ENCODE results near the gene JAG2.
A peak's percentile ranks its signal among the peaks of the same experiment; 100 is the strongest.

JAG2 gene

GRCh38 chr14:105203701-105204100 lies 35.1 kb upstream of the JAG2 start:
- no peak for DNase-seq (ENCODE audit: low read depth in 2 of 2)

GRCh38 chr14:105203057-105203531 lies 34.5 kb upstream of the JAG2 start:
- DNase-seq (ENCODE audit: low read depth in 2 of 2), result peak; percentile 57 to 58

- peak in 1 of 2 donors; percentile 33 for DNase-seq (ENCODE audit: low read depth in 2 of 2)
These were observed 33.4 kb upstream of the JAG2 start for GRCh38 chr14:105201925-105202513.

GRCh38 chr14:105201156-105201924 lies 32.8 kb upstream of the JAG2 start:
- DNase-seq (ENCODE audit: low read depth in 2 of 2), result no peak

GRCh38 chr14:105200641-105201040 lies 32.1 kb upstream of the JAG2 start:
- DNase-seq (ENCODE audit: low read depth in 2 of 2), result no peak

- DNase-seq (ENCODE audit: low read depth in 2 of 2), result no peak
These were observed 31.5 kb upstream of the JAG2 start for GRCh38 chr14:105200074-105200473.

GRCh38 chr14:105199093-105199492 lies 30.5 kb upstream of the JAG2 start:
- no peak for DNase-seq (ENCODE audit: low read depth in 2 of 2)

GRCh38 chr14:105198588-105198987 lies 30.0 kb upstream of the JAG2 start:
- no peak for DNase-seq (ENCODE audit: low read depth in 2 of 2)

- no peak for DNase-seq (ENCODE audit: low read depth in 2 of 2)
These were observed 28.6 kb upstream of the JAG2 start for GRCh38 chr14:105197211-105197641.

GRCh38 chr14:105196265-105196960 lies 27.8 kb upstream of the JAG2 start:
- no peak for DNase-seq (ENCODE audit: low read depth in 2 of 2)

GRCh38 chr14:105195522-105196264 lies 27.1 kb upstream of the JAG2 start:
- no peak for DNase-seq (ENCODE audit: low read depth in 2 of 2)

GRCh38 chr14:105195051-105195450 lies 26.5 kb upstream of the JAG2 start:
- no peak for DNase-seq (ENCODE audit: low read depth in 2 of 2)

- no peak for DNase-seq (ENCODE audit: low read depth in 2 of 2)
These were observed 25.6 kb upstream of the JAG2 start for GRCh38 chr14:105193916-105194782.

GRCh38 chr14:105192866-105193731 lies 24.5 kb upstream of the JAG2 start:
- no peak for DNase-seq (ENCODE audit: low read depth in 2 of 2)

GRCh38 chr14:105187935-105188524 lies 19.5 kb upstream of the JAG2 start:
- no peak for DNase-seq (ENCODE audit: low read depth in 2 of 2)

GRCh38 chr14:105187116-105187515 lies 18.5 kb upstream of the JAG2 start:
- DNase-seq (ENCODE audit: low read depth in 2 of 2), result no peak

GRCh38 chr14:105185973-105186372 lies 17.4 kb upstream of the JAG2 start:
- no peak for DNase-seq (ENCODE audit: low read depth in 2 of 2)

- DNase-seq (ENCODE audit: low read depth in 2 of 2), result no peak
These were observed 16.4 kb upstream of the JAG2 start for GRCh38 chr14:105185001-105185400.

GRCh38 chr14:105184461-105184860 lies 15.9 kb upstream of the JAG2 start:
- no peak for DNase-seq (ENCODE audit: low read depth in 2 of 2)

Data from stimulated activated CD4-positive, alpha-beta T cell treated with anti-CD3 and anti-CD28 coated beads, Interleukin-4, amount 100 ng/mL, for 48 hours (primary cell).